Brain microvascular endothelial cell (primary cell): ENCODE results near the gene CPM.

ENCODE experiments used
- DNase-seq: peaks from one replicate; pipeline ENCODE4 v3.0.0-alpha.2; 2020
- H3K27ac ChIP-seq: fragments of 250-450 bp; sonication (Bioruptor Pico); 2 replicates; pipeline ENCODE4 v1.5.1; 2020; ENCODE audit warnings: mild to moderate bottlenecking, moderate library complexity
- H3K27me3 ChIP-seq: fragments of 250-450 bp; sonication (Bioruptor Pico); replicated peaks from 2 replicates; pipeline ENCODE4 v1.5.1; 2020; ENCODE audit warnings: mild to moderate bottlenecking
- H3K36me3 ChIP-seq: fragments of 250-450 bp; sonication (Bioruptor Pico); replicated peaks from 2 replicates; pipeline ENCODE4 v1.5.1; 2020; ENCODE audit warnings: mild to moderate bottlenecking
- H3K4me3 ChIP-seq: 2 replicates; pipeline ENCODE4 v1.5.1; 2011; ENCODE audit warnings: low read depth, mild to moderate bottlenecking, control low read depth, low read length, moderate library complexity
- in situ Hi-C: cut with HindIII; loops from 2 replicates; pipeline ENCODE4 v1.10.0; 2017; ENCODE audit warnings: low sequenced_read_pairs, low pct_ligation_motif_present
- TF ChIP-seq, protein P1 (sequence below): IDR thresholded peaks from 2 replicates; pipeline ENCODE4 v1.5.1; 2011; ENCODE audit warnings: low read depth, mild to moderate bottlenecking, moderate library complexity, low read length, control low read depth, inconsistent platforms; ENCODE audit errors: missing control alignments

CPM gene

GRCh38 chr12:68827895-68828671 lies 104.9 kb downstream of the CPM start:
- H3K4me3 ChIP-seq = no peak overlapping the region
- in situ Hi-C loops = no loop called here
- TF ChIP-seq, protein P1, sequence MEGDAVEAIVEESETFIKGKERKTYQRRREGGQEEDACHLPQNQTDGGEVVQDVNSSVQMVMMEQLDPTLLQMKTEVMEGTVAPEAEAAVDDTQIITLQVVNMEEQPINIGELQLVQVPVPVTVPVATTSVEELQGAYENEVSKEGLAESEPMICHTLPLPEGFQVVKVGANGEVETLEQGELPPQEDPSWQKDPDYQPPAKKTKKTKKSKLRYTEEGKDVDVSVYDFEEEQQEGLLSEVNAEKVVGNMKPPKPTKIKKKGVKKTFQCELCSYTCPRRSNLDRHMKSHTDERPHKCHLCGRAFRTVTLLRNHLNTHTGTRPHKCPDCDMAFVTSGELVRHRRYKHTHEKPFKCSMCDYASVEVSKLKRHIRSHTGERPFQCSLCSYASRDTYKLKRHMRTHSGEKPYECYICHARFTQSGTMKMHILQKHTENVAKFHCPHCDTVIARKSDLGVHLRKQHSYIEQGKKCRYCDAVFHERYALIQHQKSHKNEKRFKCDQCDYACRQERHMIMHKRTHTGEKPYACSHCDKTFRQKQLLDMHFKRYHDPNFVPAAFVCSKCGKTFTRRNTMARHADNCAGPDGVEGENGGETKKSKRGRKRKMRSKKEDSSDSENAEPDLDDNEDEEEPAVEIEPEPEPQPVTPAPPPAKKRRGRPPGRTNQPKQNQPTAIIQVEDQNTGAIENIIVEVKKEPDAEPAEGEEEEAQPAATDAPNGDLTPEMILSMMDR = no peak
- H3K36me3 ChIP-seq = peaks cover 77% of the 10 kb centered on the region
- no peaks in the 10 kb centered on the region for H3K27me3 ChIP-seq
- DNase-seq = no peak
- peak overlapping the region; percentile 20 for H3K27ac ChIP-seq

DNA sequence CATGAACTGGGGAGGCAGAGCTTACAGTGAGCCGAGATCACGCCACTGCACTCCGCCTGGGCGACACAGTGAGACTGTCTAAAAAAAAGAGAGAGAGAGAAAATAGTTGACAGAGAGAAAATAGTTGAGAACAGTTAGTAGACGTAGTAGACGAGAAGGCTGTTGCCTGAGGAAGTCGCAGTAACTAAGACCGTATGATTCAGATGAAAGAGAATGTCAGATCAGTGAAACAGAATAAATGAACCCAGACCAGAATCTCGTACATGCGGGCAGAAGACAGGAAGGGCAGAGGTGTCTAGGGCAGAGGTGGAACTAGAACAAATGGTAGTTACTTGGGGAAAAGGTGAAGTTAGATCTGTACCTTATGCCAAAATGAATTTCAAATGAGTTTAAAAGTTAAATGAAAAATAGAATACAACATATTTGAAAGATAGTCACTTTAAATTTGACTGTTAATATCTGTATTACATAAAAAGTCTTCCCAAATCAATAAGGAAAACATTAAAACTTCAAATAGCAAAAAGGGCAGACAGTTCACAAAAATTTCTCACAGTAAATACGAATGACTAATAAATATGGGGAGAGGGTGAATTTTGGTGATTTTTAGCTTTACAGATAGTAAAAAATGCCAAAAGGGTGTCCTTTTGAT lies 107.3 kb downstream of the CPM start:
- H3K27me3 ChIP-seq = no peaks in the 10 kb centered on the region
- peak overlapping the region; percentile 57 for H3K27ac ChIP-seq
- TF ChIP-seq, protein P1 = no peak
- in situ Hi-C loops = no loop called here
- H3K4me3 ChIP-seq = no peak overlapping the region
- peaks cover 72% of the 10 kb centered on the region for H3K36me3 ChIP-seq
- peak; percentile 29 for DNase-seq

GRCh38 chr12:68824597-68825250 lies 108.2 kb downstream of the CPM start:
- no peak overlapping the region for H3K4me3 ChIP-seq
- in situ Hi-C loops = no loop called here
- no peak for DNase-seq
- no peaks in the 10 kb centered on the region for H3K27me3 ChIP-seq
- TF ChIP-seq, protein P1 = no peak
- peaks cover 71% of the 10 kb centered on the region for H3K36me3 ChIP-seq
- peak overlapping the region; percentile 72 for H3K27ac ChIP-seq

GRCh38 chr12:68824131-68824530 lies 108.8 kb downstream of the CPM start:
- H3K36me3 ChIP-seq = peaks cover 73% of the 10 kb centered on the region
- DNase-seq = no peak
- in situ Hi-C loops = no loop called here
- no peak overlapping the region for H3K4me3 ChIP-seq
- TF ChIP-seq, protein P1 = no peak
- peak overlapping the region; percentile 72 for H3K27ac ChIP-seq
- no peaks in the 10 kb centered on the region for H3K27me3 ChIP-seq

DNA sequence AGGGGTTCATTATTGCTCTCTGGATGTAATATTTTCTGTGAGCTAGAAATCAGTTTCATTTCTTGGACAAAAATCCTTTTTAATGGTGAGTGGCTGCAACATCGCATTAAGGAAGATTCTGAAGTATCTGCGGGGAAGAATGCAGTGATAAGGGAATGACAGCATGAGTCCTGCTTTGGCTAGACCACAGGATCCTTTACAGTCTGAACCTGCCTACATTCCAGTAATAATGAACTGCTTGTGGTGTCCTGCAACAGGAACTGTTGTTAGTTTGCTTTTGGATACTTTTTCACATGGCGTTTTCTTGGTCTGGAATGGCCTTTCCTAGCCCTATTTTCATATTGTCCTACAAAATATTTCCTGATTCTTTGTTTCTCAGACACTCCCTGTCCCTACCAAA lies 109.3 kb downstream of the CPM start:
- H3K4me3 ChIP-seq = no peak overlapping the region
- peak overlapping the region; percentile 72 for H3K27ac ChIP-seq
- H3K27me3 ChIP-seq = no peaks in the 10 kb centered on the region
- TF ChIP-seq, protein P1 = no peak
- peaks cover 71% of the 10 kb centered on the region for H3K36me3 ChIP-seq
- in situ Hi-C loops = no loop called here
- DNase-seq = peak; percentile 82
